OCI-LY1 (cell line): ENCODE measurements around the gene JAKMIP2.

Experiments used
- H2AFZ ChIP-seq: fragments of 200-600 bp; sonication (generic), shearing (Covaris generic); 2 replicates; pipeline ENCODE4 v1.6.0; 2014; ENCODE audit warnings: antibody characterized with exemption, mild to moderate bottlenecking, low read length
- H3F3A ChIP-seq: fragments of 200-600 bp; sonication (generic), shearing (Covaris generic); 2 replicates; pipeline ENCODE4 v1.6.0; 2014; ENCODE audit warnings: mild to moderate bottlenecking, antibody characterized with exemption, low read length, moderate library complexity; ENCODE audit not compliant: insufficient read depth
- H3K27ac ChIP-seq: fragments of 200-600 bp; sonication (generic); 2 replicates; pipeline ENCODE4 v1.5.1; 2014; ENCODE audit warnings: low read length, mixed run types, mild to moderate bottlenecking, low read depth; ENCODE audit not compliant: poor library complexity, severe bottlenecking
- H3K27me3 ChIP-seq: fragments of 200-600 bp; sonication (generic); 2 replicates; pipeline ENCODE4 v1.6.0; 2014; ENCODE audit warnings: antibody characterized with exemption, mild to moderate bottlenecking, low read length, moderate library complexity; ENCODE audit not compliant: insufficient read depth
- H3K36me3 ChIP-seq: fragments of 200-600 bp; sonication (generic); 2 replicates; pipeline ENCODE4 v1.6.1; 2014; ENCODE audit warnings: mild to moderate bottlenecking, antibody characterized with exemption, low read length, moderate library complexity, mixed read lengths; ENCODE audit not compliant: insufficient read depth
- H3K4me1 ChIP-seq: fragments of 200-600 bp; sonication (generic); 2 replicates; pipeline ENCODE4 v1.5.1; 2014; ENCODE audit warnings: mild to moderate bottlenecking, low read length, moderate library complexity; ENCODE audit not compliant: insufficient read depth, severe bottlenecking
- H3K4me2 ChIP-seq: fragments of 200-600 bp; sonication (generic), shearing (Covaris generic); 2 replicates; pipeline ENCODE4 v1.6.1; 2014; ENCODE audit warnings: low read length
- H3K4me3 ChIP-seq: fragments of 200-600 bp; sonication (generic); 2 replicates; pipeline ENCODE4 v1.5.1; 2014; ENCODE audit warnings: low read length, low read depth, mild to moderate bottlenecking, mixed read lengths; ENCODE audit not compliant: poor library complexity, severe bottlenecking
- H3K79me2 ChIP-seq: fragments of 200-600 bp; shearing (Covaris generic); 2 replicates; pipeline ENCODE4 v1.6.1; 2016; ENCODE audit warnings: mixed run types, low read length, mixed read lengths; ENCODE audit not compliant: insufficient read depth
- H3K9ac ChIP-seq: fragments of 200-600 bp; sonication (generic), shearing (Covaris generic); 2 replicates; pipeline ENCODE4 v1.6.1; 2014; ENCODE audit warnings: mild to moderate bottlenecking, low read length, mixed read lengths
- H3K9me2 ChIP-seq: fragments of 200-600 bp; sonication (generic), shearing (Covaris generic); 2 replicates; pipeline ENCODE4 v1.6.1; 2014; ENCODE audit warnings: low read depth, mild to moderate bottlenecking, low read length, mixed read lengths
- H3K9me3 ChIP-seq: fragments of 200-600 bp; shearing (Covaris generic); 2 replicates; pipeline ENCODE4 v1.6.1; 2014; ENCODE audit warnings: low read length, mixed read lengths
- H4K20me1 ChIP-seq: fragments of 200-600 bp; sonication (generic), shearing (Covaris generic); 2 replicates; pipeline ENCODE4 v1.6.0; 2016; ENCODE audit warnings: mild to moderate bottlenecking, low read length; ENCODE audit not compliant: insufficient read depth
- EZH2 ChIP-seq: fragments of 200-600 bp; sonication (generic), shearing (Covaris generic); IDR thresholded peaks from 2 replicates; pipeline ENCODE4 v1.8.0; 2017; ENCODE audit warnings: borderline replicate concordance, mixed run types, mild to moderate bottlenecking, antibody characterized with exemption, low read length, moderate library complexity, mixed read lengths
- TF ChIP-seq, protein P1 (sequence below): fragments of 200-600 bp; sonication (generic), shearing (Covaris generic); IDR thresholded peaks from 2 replicates; pipeline ENCODE4 v1.5.1; 2017; ENCODE audit warnings: mild to moderate bottlenecking, antibody characterized with exemption, low read length, moderate library complexity, mixed read lengths

The JAKMIP2 gene

DNA sequence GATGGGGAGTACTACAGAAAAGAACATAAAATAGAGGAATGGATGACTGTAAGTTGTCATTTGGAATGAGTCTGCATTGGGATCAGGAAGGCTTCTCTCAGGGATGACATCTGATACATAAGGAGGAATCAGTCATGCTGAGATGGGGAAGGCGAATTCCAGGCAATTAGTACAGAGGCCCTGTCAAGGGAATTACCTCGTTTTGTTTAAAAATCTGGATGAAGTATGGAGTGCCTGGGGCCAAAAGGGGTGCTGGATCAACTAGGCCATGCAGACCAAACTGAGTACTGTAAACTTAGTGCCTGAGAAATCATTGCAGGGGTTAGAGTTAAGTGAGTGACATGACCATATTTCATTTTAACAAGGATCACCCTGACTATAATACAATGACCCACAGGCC is 30.5 kb downstream of the JAKMIP2 start:
- Histone ChIP-seq H4K20me1 (no peaks in the 10 kb centered on the region), H3K9me3 (no peaks in the 10 kb centered on the region), H3F3A (no peaks in the 10 kb centered on the region), H3K4me3 (no peak overlapping the region), H2AFZ (no peak overlapping the region), H3K27me3 (no peaks in the 10 kb centered on the region), H3K9me2 (no peaks in the 10 kb centered on the region), H3K36me3 (no peaks in the 10 kb centered on the region), H3K4me1 (no peaks in the 10 kb centered on the region), H3K79me2 (no peaks in the 10 kb centered on the region), H3K4me2 (no peak overlapping the region), H3K9ac (no peak overlapping the region), H3K27ac (no peak overlapping the region)
- TF ChIP-seq, protein P1, sequence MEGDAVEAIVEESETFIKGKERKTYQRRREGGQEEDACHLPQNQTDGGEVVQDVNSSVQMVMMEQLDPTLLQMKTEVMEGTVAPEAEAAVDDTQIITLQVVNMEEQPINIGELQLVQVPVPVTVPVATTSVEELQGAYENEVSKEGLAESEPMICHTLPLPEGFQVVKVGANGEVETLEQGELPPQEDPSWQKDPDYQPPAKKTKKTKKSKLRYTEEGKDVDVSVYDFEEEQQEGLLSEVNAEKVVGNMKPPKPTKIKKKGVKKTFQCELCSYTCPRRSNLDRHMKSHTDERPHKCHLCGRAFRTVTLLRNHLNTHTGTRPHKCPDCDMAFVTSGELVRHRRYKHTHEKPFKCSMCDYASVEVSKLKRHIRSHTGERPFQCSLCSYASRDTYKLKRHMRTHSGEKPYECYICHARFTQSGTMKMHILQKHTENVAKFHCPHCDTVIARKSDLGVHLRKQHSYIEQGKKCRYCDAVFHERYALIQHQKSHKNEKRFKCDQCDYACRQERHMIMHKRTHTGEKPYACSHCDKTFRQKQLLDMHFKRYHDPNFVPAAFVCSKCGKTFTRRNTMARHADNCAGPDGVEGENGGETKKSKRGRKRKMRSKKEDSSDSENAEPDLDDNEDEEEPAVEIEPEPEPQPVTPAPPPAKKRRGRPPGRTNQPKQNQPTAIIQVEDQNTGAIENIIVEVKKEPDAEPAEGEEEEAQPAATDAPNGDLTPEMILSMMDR, result no peak
- TF ChIP-seq EZH2, result no peak

DNA sequence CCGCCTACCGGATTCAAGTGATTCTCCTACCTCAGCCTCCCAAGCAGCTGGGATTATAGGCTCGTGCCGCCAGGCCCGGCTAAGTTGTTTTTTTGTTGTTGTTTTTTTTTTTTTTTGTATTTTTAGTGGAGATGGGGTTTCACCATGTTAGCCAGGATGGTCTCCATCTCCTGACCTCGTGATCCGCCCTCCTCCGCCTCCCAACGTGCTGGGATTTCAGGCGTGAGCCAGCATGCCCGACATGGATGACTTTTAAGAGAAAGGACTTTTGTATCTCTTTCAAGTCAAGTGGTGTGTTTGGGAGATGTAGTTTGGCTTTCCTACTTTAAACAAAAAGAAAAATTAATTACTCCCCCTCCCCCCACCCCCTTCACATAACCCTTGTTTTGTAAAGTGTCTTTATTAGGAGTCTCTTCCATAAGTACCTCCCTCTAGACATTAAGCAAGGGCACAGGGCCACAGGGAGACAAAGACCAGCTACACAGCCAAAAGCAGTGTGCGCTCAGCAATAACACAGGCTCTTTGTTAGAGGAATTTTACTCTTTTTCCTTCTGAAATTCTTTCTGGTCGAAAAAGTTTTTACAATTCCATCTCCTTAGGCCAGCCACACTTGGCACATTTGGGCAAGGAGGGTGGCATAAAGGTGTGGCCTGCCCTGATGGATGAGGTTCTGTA is 31.2 kb downstream of the JAKMIP2 start:
- no peaks in the 10 kb centered on the region for H3K4me1 ChIP-seq
- H3K36me3 ChIP-seq, result no peaks in the 10 kb centered on the region
- no peaks in the 10 kb centered on the region for H3F3A ChIP-seq
- no peak overlapping the region for H3K9ac ChIP-seq
- no peaks in the 10 kb centered on the region for H3K79me2 ChIP-seq
- H4K20me1 ChIP-seq, result no peaks in the 10 kb centered on the region
- TF ChIP-seq, protein P1, result no peak
- TF ChIP-seq EZH2, result no peak
- no peak overlapping the region for H3K4me2 ChIP-seq
- no peaks in the 10 kb centered on the region for H3K9me2 ChIP-seq
- H3K4me3 ChIP-seq, result no peak overlapping the region
- H3K27ac ChIP-seq, result no peak overlapping the region
- no peak overlapping the region for H2AFZ ChIP-seq
- no peaks in the 10 kb centered on the region for H3K27me3 ChIP-seq
- no peaks in the 10 kb centered on the region for H3K9me3 ChIP-seq

DNA sequence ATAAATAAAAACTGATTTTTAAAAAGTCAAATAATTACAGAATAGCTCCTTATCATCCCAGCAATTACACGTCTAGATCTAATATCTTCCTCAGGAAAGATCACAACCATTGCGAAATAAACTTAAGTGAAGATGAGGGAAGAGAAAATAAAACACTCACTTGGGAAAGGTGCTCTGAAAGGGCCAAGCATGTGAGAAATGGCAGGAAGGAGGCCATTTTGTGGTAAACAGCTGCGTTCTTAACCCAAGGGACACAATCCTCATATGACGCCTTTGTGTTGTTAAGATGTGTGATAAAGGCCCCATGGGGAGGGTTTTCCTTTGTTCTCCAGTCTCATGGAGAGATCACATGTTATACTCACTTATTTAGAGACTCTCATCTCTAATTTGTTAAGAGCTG is 32.5 kb downstream of the JAKMIP2 start:
- H3K4me1 ChIP-seq, result no peaks in the 10 kb centered on the region

More for the DNA sequence above, 32.5 kb downstream of the JAKMIP2 start:
- no peak overlapping the region for H2AFZ ChIP-seq
- no peaks in the 10 kb centered on the region for H3F3A ChIP-seq
- no peaks in the 10 kb centered on the region for H3K36me3 ChIP-seq
- no peak overlapping the region for H3K4me2 ChIP-seq
- H3K27me3 ChIP-seq, result no peaks in the 10 kb centered on the region
- H4K20me1 ChIP-seq, result no peaks in the 10 kb centered on the region
- no peaks in the 10 kb centered on the region for H3K9me2 ChIP-seq
- no peak overlapping the region for H3K9ac ChIP-seq
- H3K79me2 ChIP-seq, result no peaks in the 10 kb centered on the region
- no peak for TF ChIP-seq EZH2
- TF ChIP-seq, protein P1, result no peak
- no peak overlapping the region for H3K27ac ChIP-seq
- no peak overlapping the region for H3K4me3 ChIP-seq
- H3K9me3 ChIP-seq, result no peaks in the 10 kb centered on the region
